DMS53 (cell line): ENCODE results near the gene NEB.

ENCODE experiments used
- DNase-seq: peaks from one replicate; lab custom pipeline; 2025; lab: John Stamatoyannopoulos, UW

The NEB gene

DNA sequence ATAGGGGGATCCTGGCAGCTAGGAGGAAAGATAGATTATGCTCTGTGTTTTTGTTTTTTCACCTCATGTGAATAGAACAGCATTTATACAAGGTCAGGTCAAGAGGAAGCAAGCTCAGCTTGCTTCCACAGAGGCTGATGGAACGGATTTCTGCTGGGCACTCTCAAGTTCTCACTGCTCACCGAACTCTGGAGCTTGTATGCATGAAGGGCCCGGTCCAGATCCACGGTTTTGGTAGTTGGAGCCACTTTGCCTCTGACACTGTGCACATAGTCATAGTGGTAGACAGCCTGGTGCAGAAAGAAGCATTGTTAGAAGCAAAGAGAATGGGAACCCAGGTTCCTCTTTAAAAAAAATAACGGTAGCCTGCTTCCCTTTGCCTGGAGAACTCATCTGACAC, 182.7 kb downstream of the NEB start:
- no peak for DNase-seq

DNA sequence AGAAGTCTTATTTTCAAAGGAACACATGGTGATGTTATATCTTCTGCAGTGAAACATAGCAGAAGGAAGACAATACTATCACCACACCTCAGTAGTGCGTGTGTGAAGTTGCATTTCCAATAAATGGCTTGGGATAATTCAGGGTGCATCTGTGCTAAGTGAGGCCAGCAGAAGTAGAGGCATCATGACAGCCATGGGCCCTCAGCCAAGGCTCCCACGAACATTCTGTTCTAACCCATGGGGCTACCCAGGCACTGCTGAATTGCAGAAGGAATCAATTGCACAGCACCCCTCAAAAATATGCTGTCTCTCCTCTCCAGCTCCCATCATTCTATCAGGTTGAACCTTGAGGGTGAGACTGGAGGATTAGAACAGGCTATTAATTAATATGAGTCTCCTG, 185.1 kb downstream of the NEB start:
- DNase-seq, result no peak

- no peak for DNase-seq
Measured at GRCh38 chr2:151544449-151544848, 189.8 kb downstream of the NEB start.

DNA sequence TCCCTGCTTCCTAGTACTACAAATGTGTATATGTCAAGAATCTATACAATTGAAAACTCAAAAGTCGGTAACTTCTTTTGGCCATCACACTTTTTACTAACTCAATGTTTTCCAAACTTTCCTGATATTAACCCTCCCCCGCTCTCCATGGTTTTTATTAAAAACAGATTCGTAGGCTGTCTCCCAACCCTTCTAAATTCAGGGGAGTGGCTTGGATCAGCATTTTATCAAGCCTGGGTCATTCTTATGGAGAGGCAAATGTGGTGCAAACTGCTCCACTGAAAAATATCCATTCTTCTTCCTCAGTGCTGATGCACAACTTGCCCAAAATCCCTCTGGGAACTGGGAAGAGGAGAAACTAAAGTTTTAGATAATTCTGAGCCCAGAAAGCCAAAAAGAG, 190.4 kb downstream of the NEB start:
- no peak for DNase-seq

- no peak for DNase-seq
Measured at GRCh38 chr2:151534001-151534400, 200.3 kb downstream of the NEB start.

DNA sequence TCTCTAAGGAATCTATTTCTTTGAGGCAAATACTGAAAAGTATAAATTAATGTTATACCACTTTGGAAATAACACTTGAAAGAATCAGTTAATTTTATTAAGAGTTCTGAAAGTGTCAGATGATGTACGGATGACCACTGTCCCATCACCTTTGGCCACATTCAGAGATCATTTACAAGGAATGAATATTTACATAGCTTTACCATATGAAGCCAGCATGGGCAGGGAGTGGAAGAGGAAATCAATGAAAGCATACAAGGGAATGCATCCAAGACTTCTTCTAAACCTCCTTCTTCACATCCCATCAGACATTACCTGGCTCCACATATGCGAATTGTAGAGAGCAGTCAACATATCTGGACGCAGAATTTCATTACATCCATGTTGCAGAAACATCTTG, 201.1 kb downstream of the NEB start:
- no peak for DNase-seq

DNA sequence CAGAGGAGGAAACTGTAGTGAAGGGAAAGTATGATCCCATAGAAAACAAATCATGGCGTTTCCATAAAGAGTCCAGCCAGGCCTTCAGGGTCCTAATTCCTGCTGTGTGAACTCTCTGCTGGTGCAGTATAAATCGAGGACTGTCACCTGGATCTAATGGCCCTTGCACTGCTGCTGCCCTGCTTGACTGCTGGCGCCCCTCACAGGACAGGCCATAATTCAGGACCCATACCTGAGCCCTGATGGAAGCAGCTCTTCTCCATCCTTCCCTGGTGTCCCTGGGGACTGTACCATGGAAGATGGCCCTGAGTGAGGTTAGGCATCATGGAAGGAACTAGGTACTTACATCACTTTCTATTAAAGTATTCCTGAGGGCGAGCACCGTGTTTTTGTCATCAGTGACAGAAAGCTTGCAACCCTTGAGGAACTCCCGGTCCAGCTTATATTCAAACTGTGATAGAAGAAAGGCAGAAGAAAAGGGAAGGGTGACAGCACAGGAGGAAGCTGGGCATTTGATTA, 207.6 kb downstream of the NEB start:
- DNase-seq, result no peak

GRCh38 chr2:151525821-151526373, 208.4 kb downstream of the NEB start:
- no peak for DNase-seq

DNA sequence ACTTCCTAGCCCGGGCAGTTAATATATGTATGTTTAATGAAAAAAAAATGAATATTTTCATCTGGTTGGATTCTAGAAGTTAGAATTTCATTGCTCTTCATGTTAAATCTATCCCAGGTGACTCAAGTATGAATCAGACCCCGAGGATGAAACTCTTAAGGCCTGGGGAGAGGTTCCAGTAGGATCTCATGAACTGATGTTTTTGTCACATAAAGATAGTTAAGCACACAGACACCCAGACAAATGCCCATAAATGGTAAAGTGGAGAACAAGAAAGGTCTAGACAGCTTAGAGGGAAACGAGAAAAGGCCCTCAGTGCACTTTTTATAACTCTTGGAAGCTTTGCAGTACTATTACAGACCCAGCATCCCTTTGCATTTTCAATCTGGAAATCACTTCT, 210.4 kb downstream of the NEB start:
- DNase-seq, result no peak

GRCh38 chr2:151522556-151522955, 211.7 kb downstream of the NEB start:
- DNase-seq, result no peak

DNA sequence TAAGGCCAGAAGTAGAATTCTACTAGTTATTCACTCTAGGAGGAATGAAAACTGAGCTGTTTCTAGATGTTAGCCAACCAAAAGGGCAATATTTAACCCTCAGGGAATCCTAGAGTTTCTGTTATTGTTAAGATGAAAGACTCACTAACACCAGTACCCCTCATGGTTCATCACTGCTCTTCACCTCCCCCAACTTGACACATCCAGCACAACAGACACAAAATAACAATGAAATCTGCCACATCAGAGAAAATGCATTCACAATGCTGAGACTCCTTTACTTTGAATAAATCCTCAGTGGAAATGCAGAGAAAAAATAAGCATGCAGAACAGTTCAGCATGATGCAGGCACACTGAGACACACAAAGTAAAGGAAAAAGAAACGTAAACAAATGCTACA, 213.3 kb downstream of the NEB start:
- no peak for DNase-seq

GRCh38 chr2:151518802-151519201, 215.5 kb downstream of the NEB start:
- no peak for DNase-seq

DNA sequence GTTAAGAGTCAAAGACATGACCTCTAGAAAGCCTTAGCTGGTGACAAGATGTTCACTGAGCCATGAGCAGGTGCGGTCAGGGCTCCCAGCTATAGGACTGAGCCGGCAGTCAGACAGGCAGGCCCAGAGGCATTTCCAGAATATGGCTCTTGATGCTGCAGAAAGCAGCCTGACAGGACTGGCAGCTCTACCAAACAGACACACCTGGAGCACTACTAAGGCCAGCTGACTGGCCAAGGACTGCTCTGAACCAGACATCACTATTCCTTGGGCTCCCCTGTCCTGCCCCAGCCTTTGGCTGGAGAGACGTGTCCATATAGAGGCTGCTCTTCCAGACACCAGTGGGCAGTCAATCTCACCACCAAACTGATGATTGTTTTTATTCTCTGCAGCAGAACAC, 225.8 kb downstream of the NEB start:
- no peak for DNase-seq

GRCh38 chr2:151506170-151506569, 228.1 kb downstream of the NEB start:
- no peak for DNase-seq

DNA sequence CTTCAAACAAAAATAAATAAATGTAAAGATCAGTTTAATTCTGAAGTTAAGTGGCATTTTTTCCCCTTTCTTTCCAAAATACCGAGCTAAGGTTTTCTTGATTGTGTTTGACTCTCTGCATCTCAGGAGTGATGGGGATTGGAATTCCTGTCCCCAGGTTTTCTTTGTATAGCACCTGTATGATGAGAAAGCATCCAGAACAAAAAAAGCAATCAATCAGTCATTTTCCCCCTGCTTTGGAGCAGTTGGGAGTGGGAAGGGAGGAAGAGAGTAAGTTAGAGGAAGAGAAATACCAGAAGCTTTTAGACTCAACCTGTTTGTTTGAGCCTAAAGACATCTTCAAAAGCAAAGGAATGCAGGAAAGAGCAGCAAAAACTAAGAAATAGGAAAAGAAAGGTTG, 236.1 kb downstream of the NEB start:
- DNase-seq, result no peak

- no peak for DNase-seq
Measured at GRCh38 chr2:151491496-151491895, 242.8 kb downstream of the NEB start.

- no peak for DNase-seq
Measured at GRCh38 chr2:151490276-151490675, 244.0 kb downstream of the NEB start.

- DNase-seq, result no peak
Measured at GRCh38 chr2:151486053-151486452, 248.2 kb downstream of the NEB start.

DNA sequence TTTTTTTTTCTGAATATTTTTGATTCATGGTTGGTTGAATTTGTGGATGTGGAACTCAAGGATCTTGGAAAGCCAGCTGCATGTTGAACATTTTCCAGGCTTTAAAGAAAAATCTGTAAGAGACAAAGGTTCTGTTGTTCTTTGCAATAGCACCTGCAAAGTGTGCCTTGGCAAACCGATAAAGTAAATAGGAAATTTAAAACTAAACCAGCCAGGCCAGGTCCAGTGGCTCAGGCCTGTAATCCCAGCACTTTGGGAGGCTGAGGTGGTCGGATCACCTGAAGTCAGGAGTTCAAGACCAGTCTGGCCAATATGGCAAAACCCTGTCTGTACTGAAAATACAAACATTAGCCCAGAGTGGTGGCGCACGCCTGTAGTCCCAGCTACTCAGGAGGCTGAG, 250.2 kb downstream of the NEB start:
- DNase-seq, result no peak

DNA sequence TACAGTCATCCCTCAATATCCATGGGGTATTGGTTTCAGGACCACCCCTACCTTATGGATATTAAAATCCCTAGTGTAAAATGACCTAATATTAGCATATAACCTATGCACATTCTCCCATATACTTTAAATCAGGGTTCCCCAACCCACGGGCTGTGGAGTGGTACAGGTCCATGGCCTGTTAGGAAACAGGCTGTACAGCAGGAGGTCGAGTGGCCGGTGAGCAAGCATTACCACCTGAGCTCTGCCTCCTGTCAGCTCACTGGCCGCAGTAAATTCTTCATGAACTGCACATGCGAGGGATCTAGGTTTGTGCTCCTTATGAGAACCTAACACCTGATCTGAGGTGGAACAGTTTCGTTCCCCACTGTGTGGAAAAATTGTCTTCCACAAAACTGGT, 250.7 kb downstream of the NEB start:
- DNase-seq, result no peak

DNA sequence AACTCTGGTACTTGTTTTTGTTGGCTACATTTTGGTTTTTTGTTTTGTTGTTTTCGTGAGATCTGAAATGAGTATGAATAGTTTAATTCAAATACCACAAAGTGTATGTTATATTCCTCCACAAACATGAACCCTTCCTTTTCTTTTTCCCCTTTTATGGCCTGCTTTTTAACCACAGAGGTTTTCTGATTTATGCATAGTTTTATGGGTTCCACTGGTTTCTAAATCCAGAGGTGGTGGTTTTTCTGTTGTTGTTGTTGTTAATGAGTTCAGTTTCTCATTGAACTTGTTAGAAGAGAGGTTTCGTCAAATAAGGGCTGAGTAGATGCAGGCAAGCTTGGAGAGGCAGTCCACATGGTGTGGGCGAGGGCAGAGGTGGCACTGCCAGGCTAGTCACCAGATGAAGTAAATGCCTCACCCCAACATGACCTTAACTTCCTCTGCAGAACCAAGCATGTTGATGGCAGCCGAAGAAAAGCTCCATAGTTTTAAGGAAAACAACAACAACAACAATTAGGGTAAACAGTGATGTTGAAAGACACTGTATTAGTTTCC, 252.0 kb downstream of the NEB start:
- DNase-seq, result no peak

DNA sequence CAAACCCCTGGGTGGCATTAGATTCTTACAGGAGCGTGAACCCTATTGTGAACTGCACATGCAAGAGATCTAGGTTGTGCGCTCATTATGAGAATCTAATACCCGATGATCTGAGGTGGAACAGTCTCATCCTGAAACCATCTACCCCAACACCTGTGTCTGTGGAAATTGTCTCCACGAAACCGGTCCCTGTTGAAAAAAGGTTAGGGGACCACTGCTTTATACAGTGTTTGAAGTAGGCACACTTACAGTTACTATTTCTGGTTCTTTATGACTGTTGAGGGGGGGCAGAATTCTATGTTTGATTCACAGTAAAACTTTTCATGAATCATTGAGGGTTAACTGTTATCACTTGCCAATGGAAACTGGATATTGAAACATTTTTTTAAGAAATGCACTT, 252.5 kb downstream of the NEB start:
- no peak for DNase-seq

GRCh38 chr2:151478011-151478410, 256.3 kb downstream of the NEB start:
- no peak for DNase-seq

DNA sequence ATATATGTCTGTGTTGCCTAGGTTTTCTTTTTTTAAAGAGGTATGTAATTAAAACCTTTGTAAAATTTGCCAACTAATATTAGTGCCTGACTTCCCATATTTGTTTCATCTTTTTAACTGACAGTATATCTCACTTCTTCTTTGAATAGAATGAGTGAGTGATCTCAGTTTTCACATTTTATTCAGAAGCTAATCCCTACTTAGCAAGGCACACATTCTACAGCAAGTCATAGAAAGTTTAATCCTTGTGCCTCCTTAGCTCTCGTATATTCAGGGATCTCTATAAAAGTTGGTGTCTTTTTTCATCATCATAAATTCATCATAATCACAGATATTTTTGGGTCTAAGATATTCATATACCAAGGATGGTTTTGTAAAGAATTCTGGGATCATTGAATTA, 258.0 kb downstream of the NEB start:
- DNase-seq, result no peak
